HG03039 (cell line): Measurements from ENCODE around the gene IFI27L2.
A peak's percentile ranks its signal among the peaks of the same experiment; 100 is the strongest.

Source experiments
- ATAC-seq: cut with Tn5 transposase; IDR thresholded peaks from one replicate; pipeline ENCODE4 v1.9.1; 2021; ENCODE audit warnings: mild to moderate bottlenecking, moderate library complexity; ENCODE audit not compliant: unreplicated experiment

IFI27L2 gene

DNA sequence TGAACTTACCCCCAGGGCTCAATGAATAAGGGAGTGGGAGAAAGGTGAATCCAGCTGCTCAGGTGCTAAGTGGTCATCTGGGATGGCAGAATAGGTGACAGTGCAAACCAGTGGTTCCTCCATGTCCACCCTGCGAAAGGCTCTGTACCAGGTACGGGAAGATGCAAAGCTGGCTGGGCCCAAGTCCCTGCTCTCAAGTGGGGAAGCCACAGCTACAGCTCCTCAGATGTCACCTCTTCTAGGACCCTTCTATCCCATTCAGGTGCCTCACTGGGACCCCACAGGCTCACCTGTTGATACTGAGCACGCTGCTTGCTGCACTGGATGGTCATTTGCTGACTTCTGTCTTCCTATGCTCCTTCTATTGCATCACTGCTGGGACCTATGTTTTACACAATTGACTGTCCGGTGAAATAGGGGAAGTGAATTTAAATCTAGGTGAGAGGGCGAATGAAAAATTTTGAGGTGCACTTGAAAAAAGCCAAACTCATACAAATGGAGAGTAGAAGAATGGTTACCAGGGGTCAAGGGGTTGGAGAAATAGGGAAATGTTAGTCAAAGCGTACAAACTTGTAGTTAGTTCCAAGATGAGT lies 24.4 kb upstream of the IFI27L2 start:
- ATAC-seq, result no peak

DNA sequence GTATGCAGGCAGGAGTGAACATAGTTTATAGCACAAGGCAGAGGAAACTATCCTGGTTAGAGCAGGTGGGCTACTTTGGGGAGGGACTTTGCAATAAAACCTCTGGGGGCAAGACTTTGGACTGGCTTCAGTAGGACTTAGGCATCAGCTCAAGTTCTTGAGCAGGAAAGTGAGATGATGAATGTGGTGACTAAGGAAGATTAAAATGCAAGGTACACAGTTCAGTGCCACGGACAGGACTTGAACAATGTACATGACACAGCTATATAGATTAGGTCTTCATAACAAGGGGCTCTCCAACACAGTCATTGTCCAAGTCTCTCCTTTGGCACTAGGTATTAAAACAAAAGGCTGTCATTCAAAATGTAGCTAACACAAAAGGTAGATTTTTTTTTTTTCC lies 23.3 kb upstream of the IFI27L2 start:
- ATAC-seq, result no peak

DNA sequence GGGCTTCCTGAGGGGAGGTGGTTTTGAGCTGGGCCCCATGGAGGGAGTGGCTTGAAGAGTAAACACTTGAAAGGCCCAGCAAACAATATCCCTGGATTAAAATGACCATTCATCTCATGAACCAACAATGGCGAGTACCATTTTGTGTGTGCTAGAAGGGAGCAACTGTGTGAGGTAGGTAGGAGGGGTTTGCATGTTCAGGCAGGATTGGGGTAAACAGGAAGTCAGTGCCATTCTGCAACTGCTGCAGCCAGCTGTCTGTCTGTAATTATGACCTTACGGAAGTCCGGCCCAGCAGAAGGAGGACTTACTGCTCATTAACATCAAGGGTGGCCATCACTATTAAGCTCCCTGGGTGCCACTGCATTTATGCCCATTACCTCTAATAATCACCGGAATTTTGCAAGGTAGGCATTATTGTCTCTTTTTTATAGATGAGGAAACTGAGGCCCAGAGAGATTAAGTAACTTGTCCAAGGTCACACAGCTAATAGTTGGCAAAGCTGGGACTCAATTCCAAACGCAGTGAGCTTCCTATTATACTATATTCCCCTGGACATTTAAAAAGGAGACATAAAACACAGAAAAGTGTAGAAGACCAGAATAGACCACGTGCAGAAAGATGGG lies 16.6 kb upstream of the IFI27L2 start:
- no peak for ATAC-seq

GRCh38 chr14:94144765-94145164 lies 15.4 kb upstream of the IFI27L2 start:
- ATAC-seq, result no peak

DNA sequence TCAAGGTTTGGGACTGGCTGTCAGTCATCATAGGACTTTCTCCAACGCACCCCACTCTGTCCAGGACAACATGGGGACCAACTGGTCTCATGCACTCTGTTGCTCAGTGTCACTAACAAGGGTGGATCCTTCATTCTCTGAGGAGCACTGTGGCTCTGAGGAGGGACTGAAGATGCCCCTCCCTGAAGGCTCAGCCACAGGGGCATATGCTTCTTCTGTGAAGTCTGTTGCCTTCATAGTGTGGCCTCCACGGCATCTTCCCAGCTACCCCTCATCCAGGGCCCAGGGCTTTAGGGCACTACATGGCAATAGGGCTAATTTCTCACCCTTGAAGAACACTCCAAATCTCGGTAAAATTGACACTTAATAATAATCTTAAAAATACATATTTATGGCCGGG lies 14.3 kb upstream of the IFI27L2 start:
- ATAC-seq, result no peak

GRCh38 chr14:94143239-94143638 lies 13.8 kb upstream of the IFI27L2 start:
- ATAC-seq, result no peak

GRCh38 chr14:94142836-94143235 lies 13.4 kb upstream of the IFI27L2 start:
- no peak for ATAC-seq

GRCh38 chr14:94142247-94142646 lies 12.8 kb upstream of the IFI27L2 start:
- ATAC-seq, result no peak

GRCh38 chr14:94139421-94139820 lies 10.0 kb upstream of the IFI27L2 start:
- no peak for ATAC-seq

DNA sequence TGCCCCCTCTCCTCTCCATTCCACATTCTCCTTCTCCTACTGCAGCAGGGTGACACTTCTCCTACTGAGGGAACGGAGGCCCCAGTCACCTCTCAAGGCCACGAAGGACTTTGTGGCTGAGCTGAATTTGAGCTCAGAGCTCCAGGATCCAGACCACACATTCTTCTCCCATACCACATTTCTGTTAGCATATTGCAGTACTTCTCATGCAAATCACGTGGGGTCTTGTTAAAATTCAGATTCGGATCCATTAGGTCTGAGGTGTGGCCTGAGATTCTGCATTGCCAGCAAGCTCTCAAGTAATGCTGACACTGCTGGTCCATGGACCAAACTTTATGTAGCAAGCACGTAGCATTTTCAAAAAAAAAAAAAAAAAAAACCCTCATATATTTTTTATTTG lies 9.6 kb upstream of the IFI27L2 start:
- no peak for ATAC-seq

GRCh38 chr14:94138251-94138650 lies 8.8 kb upstream of the IFI27L2 start:
- no peak for ATAC-seq

GRCh38 chr14:94136575-94137331 lies 7.3 kb upstream of the IFI27L2 start:
- peak; percentile 68 for ATAC-seq

GRCh38 chr14:94135476-94135875 lies 6.1 kb upstream of the IFI27L2 start:
- no peak for ATAC-seq

DNA sequence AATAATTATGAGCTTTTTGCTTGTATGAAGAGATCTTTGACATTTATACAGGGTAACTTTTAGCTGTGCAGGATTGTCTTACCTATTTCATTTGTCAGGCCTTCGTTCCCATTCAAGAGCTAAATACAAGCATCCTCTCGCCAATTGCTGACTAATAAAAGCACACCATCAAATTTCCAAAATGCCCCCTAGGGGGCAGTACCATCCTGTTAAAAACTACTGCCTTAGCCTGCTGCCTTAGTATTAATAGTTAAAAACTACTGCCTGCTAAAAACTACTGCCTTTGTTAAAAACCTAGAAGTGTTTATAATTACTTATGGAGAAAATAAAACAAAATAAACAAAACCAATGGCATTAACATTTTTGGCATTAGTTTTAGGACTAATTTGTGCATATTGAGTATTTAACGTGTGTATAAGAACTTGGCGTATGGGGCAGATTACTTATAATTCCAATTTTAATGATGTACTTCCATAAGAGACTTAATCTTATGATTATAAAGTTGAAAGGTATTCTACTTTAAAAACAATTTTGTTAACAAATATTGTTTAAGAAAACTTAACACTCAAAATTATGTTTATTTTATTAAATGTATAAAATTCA lies 3.0 kb upstream of the IFI27L2 start:
- ATAC-seq, result no peak

DNA sequence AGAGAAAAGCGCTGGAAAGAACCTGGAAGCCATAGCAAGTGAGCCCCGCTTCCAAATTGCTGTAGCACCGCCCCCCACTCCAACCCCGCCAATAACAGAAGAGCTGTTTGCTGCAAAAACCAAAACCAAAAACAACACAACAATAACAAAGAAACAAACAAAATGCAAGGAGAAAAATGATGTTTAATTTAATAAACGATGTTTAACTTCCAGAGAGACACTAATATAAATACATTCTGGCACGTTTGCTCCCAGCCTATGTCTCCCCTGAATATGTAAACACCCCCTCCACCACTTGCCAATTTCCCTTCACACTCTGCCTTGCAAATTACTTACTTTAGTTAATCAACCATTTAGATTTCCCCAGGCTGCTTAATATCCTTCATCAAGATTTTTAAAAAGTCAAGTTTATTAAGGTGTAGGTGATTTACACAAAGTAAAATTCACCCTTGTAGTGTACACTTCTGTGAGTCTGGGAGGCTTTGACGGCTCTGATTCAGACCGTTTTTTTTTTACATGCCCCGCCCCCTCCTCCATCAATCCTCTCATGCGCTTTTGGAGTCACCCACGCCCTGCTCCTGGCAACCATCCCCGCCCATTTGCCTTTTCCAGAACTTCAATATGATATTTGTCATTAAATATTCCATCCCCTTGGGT lies 482 bp upstream of the IFI27L2 start:
- ATAC-seq, result no peak

GRCh38 chr14:94128216-94128839 lies 1.1 kb downstream of the IFI27L2 start:
- no peak for ATAC-seq

- no peak for ATAC-seq
These were observed 2.1 kb downstream of the IFI27L2 start for GRCh38 chr14:94127330-94127729.

- no peak for ATAC-seq
These were observed 2.6 kb downstream of the IFI27L2 start for GRCh38 chr14:94126800-94127199.

DNA sequence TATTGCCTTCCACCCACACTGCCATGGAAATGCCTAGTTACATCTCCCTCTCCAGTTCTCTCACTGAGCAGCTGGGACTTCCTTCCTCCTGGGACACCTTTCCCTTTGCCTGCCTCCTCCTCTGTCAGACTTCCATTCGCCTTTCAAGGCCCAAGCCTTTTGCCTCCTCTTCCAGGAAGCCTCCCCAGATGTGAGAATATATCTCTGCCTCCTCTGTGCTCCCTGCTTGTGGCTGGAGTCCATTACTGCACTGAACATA lies 3.1 kb downstream of the IFI27L2 start:
- no peak for ATAC-seq

GRCh38 chr14:94125659-94126418 lies 3.6 kb downstream of the IFI27L2 start:
- ATAC-seq, result no peak
